HepG2 (cell line): ENCODE results near the gene CADM1. TPM values are rescaled to one million over a fixed set of nuclear protein-coding genes. Genes with fewer than 3 reads are reported as not detected.
A peak's percentile ranks its signal among the peaks of the same experiment; 100 is the strongest.
"Not testable (repeated sequence)": the region's sequence is repeated elsewhere in the genome, so short reads cannot be mapped to it uniquely, and the experiment has no call there.

Experiments
- ATAC-seq: fragments of 200-7000 bp; cut with Tn5 transposase; 3 replicates; pipeline ENCODE4 v1.9.1; 2020; ENCODE audit warnings: mild to moderate bottlenecking, moderate library complexity
- BruUV-seq: library from RNA; stranded (reverse); fragments of 400-500 nt; replicated peaks from 2 replicates; lab custom pipeline; 2021; lab: Mats Ljungman, UMichigan
- CTCF ChIA-PET: fragments of 300-600 bp; formaldehyde crosslinking; extraction: SDS; loops from one replicate; lab custom pipeline; 2021; ENCODE audit warnings: low total read pairs, inconsistent platforms, low intra/inter-chr PET ratio; lab: Yijun Ruan, JAX
- POLR2A ChIA-PET: fragments of 350-600 bp; sonication (Branson Sonifier 250); formaldehyde crosslinking; loops from one replicate; lab custom pipeline; 2020; ENCODE audit warnings: antibody characterized with exemption, inconsistent platforms; lab: Yijun Ruan, JAX
- DNase-seq: peaks from one replicate; pipeline ENCODE4 v3.0.0-alpha.2; 2015; ENCODE audit warnings: low spot score
- FAIRE-seq: peaks from 3 replicates; lab custom pipeline; 2011; peaks lifted over from hg19 to GRCh38; lab: Jason Lieb, UNC
- H2AFZ ChIP-seq: one replicate; pipeline ENCODE4 v1.6.1; 2011; ENCODE audit warnings: low read length, inconsistent platforms
- H3K27ac ChIP-seq: fragments of 300-600 bp; 3 replicates; pipeline ENCODE4 v1.8.0; 2011; ENCODE audit warnings: mixed run types, mild to moderate bottlenecking, mixed read lengths, low read length, inconsistent platforms; ENCODE audit not compliant: insufficient read depth; ENCODE audit errors: extremely low read length
- H3K27me3 ChIP-seq, 2 experiments: fragments of 200-600 bp in 1 of 2; 2 replicates in 1 of 2; 3 replicates in 1 of 2; pipeline versions ENCODE4 v1.6.0 to v1.8.0; 2011; ENCODE audit warnings: low read length in 2 of 2, mild to moderate bottlenecking in 2 of 2, moderate library complexity in 2 of 2, inconsistent platforms in 1 of 2; ENCODE audit not compliant: insufficient read depth in 2 of 2, control insufficient read depth in 1 of 2
- H3K36me3 ChIP-seq, 2 experiments: fragments of 200-600 bp in 1 of 2; replicated peaks in 1 of 2; 2 replicates in 1 of 2; 3 replicates in 1 of 2; pipeline versions ENCODE4 v1.5.1 to v1.8.0; 2011; ENCODE audit warnings: low read length in 2 of 2, inconsistent platforms in 1 of 2; ENCODE audit not compliant: insufficient read depth in 2 of 2, control insufficient read depth in 1 of 2
- H3K4me1 ChIP-seq: 2 replicates; pipeline ENCODE4 v1.5.1; 2012; ENCODE audit warnings: low read length, inconsistent platforms; ENCODE audit not compliant: insufficient read depth
- H3K4me2 ChIP-seq: 2 replicates; pipeline ENCODE4 v1.6.0; 2011; ENCODE audit warnings: low read depth, low read length, inconsistent platforms
- H3K4me3 ChIP-seq, 3 experiments: fragments of 200-600 bp in 1 of 3; sonication (generic), shearing (Covaris generic) in 1 of 3; replicated peaks in 1 of 3; 2 replicates each; pipeline ENCODE4 v1.5.1; 2011 to 2016; ENCODE audit warnings: low read length in 3 of 3, inconsistent platforms in 2 of 3, low read depth in 2 of 3, mild to moderate bottlenecking in 2 of 3, control low read depth in 1 of 3, mixed read lengths in 1 of 3; ENCODE audit not compliant: insufficient read depth in 1 of 3
- H3K79me2 ChIP-seq: one replicate; pipeline ENCODE4 v1.6.1; 2011; ENCODE audit warnings: low read length, inconsistent platforms; ENCODE audit not compliant: insufficient read depth
- H3K9ac ChIP-seq: 2 replicates; pipeline ENCODE4 v1.6.0; 2011; ENCODE audit warnings: mild to moderate bottlenecking, low read depth, low read length, inconsistent platforms; ENCODE audit not compliant: insufficient read depth
- H3K9me3 ChIP-seq: 2 replicates; pipeline ENCODE4 v1.5.1; 2012; ENCODE audit warnings: mild to moderate bottlenecking, low read length
- H4K20me1 ChIP-seq: 2 replicates; pipeline ENCODE4 v1.6.0; 2011; ENCODE audit warnings: inconsistent platforms, mild to moderate bottlenecking, low read length, moderate library complexity; ENCODE audit not compliant: insufficient read depth
- HCFC1 ChIP-seq: fragments of 150-350 bp; IDR thresholded peaks from 2 replicates; pipeline ENCODE4 v1.6.1; 2014; ENCODE audit warnings: low read depth, low read length
- HIVEP1 ChIP-seq: sonication (generic); formaldehyde crosslinking; IDR thresholded peaks from 2 replicates; pipeline ENCODE4 v1.4.0; 2020; ENCODE audit warnings: mild to moderate bottlenecking, missing genetic modification reagents
- HMGA1 ChIP-seq: sonication (generic); formaldehyde crosslinking; conservative IDR thresholded peaks from 2 replicates; pipeline ENCODE4 v1.4.0; 2020; ENCODE audit warnings: missing genetic modification reagents
- MXD1 ChIP-seq: sonication (generic); formaldehyde crosslinking; IDR thresholded peaks from 2 replicates; pipeline ENCODE4 v1.4.0; 2020; ENCODE audit warnings: mild to moderate bottlenecking, missing genetic modification reagents
- NCOR1 ChIP-seq: fragments of 200-600 bp; sonication (generic); IDR thresholded peaks from 2 replicates; pipeline ENCODE4 v1.7.0; 2017; ENCODE audit warnings: antibody characterized with exemption, low read length, borderline replicate concordance
- SALL2 ChIP-seq: sonication (generic); formaldehyde crosslinking; IDR thresholded peaks from 2 replicates; pipeline ENCODE4 v1.8.1; 2023; ENCODE audit warnings: mild to moderate bottlenecking, missing genetic modification reagents, inconsistent platforms
- SCMH1 ChIP-seq: sonication (generic); formaldehyde crosslinking; IDR thresholded peaks from 2 replicates; pipeline ENCODE4 v1.9.0; 2021; ENCODE audit warnings: missing genetic modification reagents, mild to moderate bottlenecking, borderline replicate concordance
- WIZ ChIP-seq: sonication (generic); formaldehyde crosslinking; IDR thresholded peaks from 2 replicates; pipeline ENCODE4 v1.5.1; 2020; ENCODE audit warnings: mild to moderate bottlenecking, missing genetic modification reagents
- ZBTB33 ChIP-seq: sonication (generic); formaldehyde crosslinking; IDR thresholded peaks from 2 replicates; pipeline ENCODE4 v1.4.0; 2020; ENCODE audit warnings: missing genetic modification reagents
- ZBTB39 ChIP-seq: sonication (generic); formaldehyde crosslinking; IDR thresholded peaks from 2 replicates; pipeline ENCODE4 v1.5.0; 2020; ENCODE audit warnings: missing genetic modification reagents
- ZNF326 ChIP-seq: sonication (generic); formaldehyde crosslinking; IDR thresholded peaks from 2 replicates; pipeline ENCODE4 v1.4.0; 2020; ENCODE audit warnings: missing genetic modification reagents, borderline replicate concordance
- ZNF460 ChIP-seq: sonication (generic); formaldehyde crosslinking; IDR thresholded peaks from 2 replicates; pipeline ENCODE4 v1.5.1; 2020; ENCODE audit warnings: missing genetic modification reagents, mild to moderate bottlenecking, borderline replicate concordance
- ZNF816 ChIP-seq: sonication (generic); formaldehyde crosslinking; IDR thresholded peaks from 2 replicates; pipeline ENCODE4 v1.8.0; 2022; ENCODE audit warnings: missing genetic modification reagents, mild to moderate bottlenecking, borderline replicate concordance
- ZNF891 ChIP-seq: sonication (generic); formaldehyde crosslinking; IDR thresholded peaks from 2 replicates; pipeline ENCODE4 v1.5.0; 2020; ENCODE audit warnings: mild to moderate bottlenecking, missing genetic modification reagents
- WGBS: methylation state at CpG from one replicate; pipeline ENCODE4 v1.1.6; 2017; ENCODE audit warnings: low lambda C conversion rate; 5-methylcytosine and 5-hydroxymethylcytosine counted together
- in situ Hi-C: cut with HindIII; loops from 2 replicates; pipeline ENCODE4 v1.10.0; 2017; ENCODE audit warnings: low pct_unique_long_range_greater_than_20kb; ENCODE audit not compliant: extremely low pct_ligation_motif_present
- intact Hi-C: fragments of 100-400 bp; cut with micrococcal nuclease; formaldehyde crosslinking; loops from one replicate; pipeline ENCODE4 v1.10.0; 2022; ENCODE audit not compliant: unreplicated experiment
- polyA plus RNA-seq, 8 experiments: library from polyadenylated mRNA; depleted of rRNA in 3 of 8; stranded (reverse) in 7 of 8; unstranded in 1 of 8; fragments of >200 nt; fragmentation: Illumina TruSeq in 4 of 8; extraction: Trizol in 4 of 8; gene quantifications; 2 replicates each; pipeline versions ENCODE4 v1.2.1 to v1.2.3, GENCODE V29; 2011 to 2016; ENCODE audit warnings: low read depth in 4 of 8, missing spikeins in 1 of 8, mixed read lengths in 1 of 8; ENCODE audit not compliant: insufficient read depth in 1 of 8
- total RNA-seq, 5 experiments: library from RNA; depleted of rRNA; stranded (reverse); fragments of >200 nt; fragmentation: Illumina TruSeq; extraction: Trizol; gene quantifications; 2 replicates each; pipeline ENCODE4 v1.2.3, GENCODE V29; 2016; ENCODE audit warnings: low read depth in 1 of 5

Gene CADM1
- total and polyA plus RNA-seq, 2 of the 13 experiments (the other 11 are each of a cell fraction or from before 2014, with no cell fraction given): 71.3 to 122 TPM

- H3K79me2 ChIP-seq: peaks cover 70% of the 10 kb centered on the region
- H3K36me3 ChIP-seq, H3K4me3 ChIP-seq, FAIRE-seq, intact Hi-C loops, ATAC-seq, DNase-seq, H3K9me3 ChIP-seq, H3K4me2 ChIP-seq, POLR2A ChIA-PET, H3K27ac ChIP-seq, BruUV-seq, H2AFZ ChIP-seq, CTCF ChIA-PET, H3K9ac ChIP-seq, H3K27me3 ChIP-seq, in situ Hi-C loops: not testable (repeated sequence)
- 98% methylated on average over 3 of the region's 3 CpGs for WGBS
- peaks cover 19% of the 10 kb centered on the region; the same call in 1 of the 2 replicates for H4K20me1 ChIP-seq
- H3K4me1 ChIP-seq: peaks cover 54% of the 10 kb centered on the region
These were observed 29.9 kb downstream of the CADM1 start for GRCh38 chr11:115474306-115474705.

GRCh38 chr11:115473167-115473566 is 31.0 kb downstream of the CADM1 start:
- H3K9me3 ChIP-seq: no peaks in the 10 kb centered on the region
- no peaks in the 10 kb centered on the region for H3K27me3 ChIP-seq
- H3K36me3 ChIP-seq: no peaks in the 10 kb centered on the region; a peak in 2 of 5 replicates
- no peak overlapping the region for H2AFZ ChIP-seq
- H3K4me3 ChIP-seq: no peak overlapping the region
- POLR2A ChIA-PET: no interaction called here
- no peak overlapping the region for H3K9ac ChIP-seq
- no peak overlapping the region for H3K27ac ChIP-seq
- WGBS: 97% methylated on average over 8 of the region's 8 CpGs
- CTCF ChIA-PET: no interaction called here
- TF ChIP-seq HIVEP1 (CRISPR knock-in tag) (no peak), WIZ (CRISPR knock-in tag) (no peak), SCMH1 (CRISPR knock-in tag) (no peak), HCFC1 (no peak), MXD1 (CRISPR knock-in tag) (no peak), SALL2 (CRISPR knock-in tag) (no peak), ZNF326 (CRISPR knock-in tag) (no peak), NCOR1 (no peak), ZNF460 (CRISPR knock-in tag) (peak; percentile 78; the same call in 1 of the 2 replicates), HMGA1 (CRISPR knock-in tag) (no peak), ZNF816 (CRISPR knock-in tag) (no peak), ZBTB39 (CRISPR knock-in tag) (no peak), ZBTB33 (CRISPR knock-in tag) (peak; percentile 76), ZNF891 (no peak)
- H3K4me1 ChIP-seq: peaks cover 46% of the 10 kb centered on the region
- intact Hi-C loops (loop anchor here (1.0 kb wide), 1 partner anchor 27 kb away; no protein-coding TSS in a partner anchor), in situ Hi-C loops (no loop called here)
- no peak overlapping the region for H3K4me2 ChIP-seq
- peaks cover 74% of the 10 kb centered on the region for H3K79me2 ChIP-seq
- ATAC-seq (no peak), DNase-seq (no peak), FAIRE-seq (no peak)
- BruUV-seq: no TSS peak
- H4K20me1 ChIP-seq: peaks cover 19% of the 10 kb centered on the region; the same call in 1 of the 2 replicates
